ENCODE data around the gene PCLO. TPM values are rescaled to one million over a fixed set of nuclear protein-coding genes. Genes with fewer than 3 reads are reported as not detected.
"Not testable (repeated sequence)": the region's sequence is repeated elsewhere in the genome, so short reads cannot be mapped to it uniquely, and the experiment has no call there.

PCLO gene
- total RNA-seq, 2 experiments from 2014 or later, result not detected

GRCh38 chr7:82932516-82932915 is 230.2 kb downstream of the PCLO start:
- ChIA-PET POLR2A (no interaction called here), CTCF (no interaction called here)
- Mint-ChIP-seq H3K27ac (no peak overlapping the region), H3K36me3 (ENCODE audit: low read depth) (no peaks in the 10 kb centered on the region), H3K9me3 (peaks cover 2% of the 10 kb centered on the region), H3K27me3 (no peaks in the 10 kb centered on the region), H3K4me1 (ENCODE audit: low read depth) (no peaks in the 10 kb centered on the region), H3K4me3 (no peak overlapping the region)
- no peak for DNase-seq
- intact Hi-C loops (cut with micrococcal nuclease), result no loop called here
- no peak for ATAC-seq
- TF ChIP-seq CTCF (IDR thresholded peaks at IDR 0.05), result no peak

- ATAC-seq, result no peak
- Mint-ChIP-seq H3K4me3 (no peak overlapping the region), H3K36me3 (ENCODE audit: low read depth) (no peaks in the 10 kb centered on the region), H3K9me3 (peaks cover 1% of the 10 kb centered on the region), H3K4me1 (ENCODE audit: low read depth) (no peaks in the 10 kb centered on the region), H3K27ac (no peak overlapping the region), H3K27me3 (no peaks in the 10 kb centered on the region)
- intact Hi-C loops (cut with micrococcal nuclease), result no loop called here
- no peak for DNase-seq
- CTCF ChIA-PET, result no interaction called here
- no peak for TF ChIP-seq CTCF (IDR thresholded peaks at IDR 0.05)
- POLR2A ChIA-PET, result no interaction called here
Observed at GRCh38 chr7:82926477-82926876, 236.2 kb downstream of the PCLO start.

- Mint-ChIP-seq H3K27ac (no peak overlapping the region), H3K36me3 (ENCODE audit: low read depth) (no peaks in the 10 kb centered on the region), H3K9me3 (peaks cover 1% of the 10 kb centered on the region), H3K27me3 (no peaks in the 10 kb centered on the region), H3K4me1 (ENCODE audit: low read depth) (no peaks in the 10 kb centered on the region), H3K4me3 (no peak overlapping the region)
- TF ChIP-seq CTCF (IDR thresholded peaks at IDR 0.05), result no peak
- ChIA-PET POLR2A (no interaction called here), CTCF (no interaction called here)
- ATAC-seq, result no peak
- intact Hi-C loops (cut with micrococcal nuclease), result no loop called here
- no peak for DNase-seq
Observed at GRCh38 chr7:82925331-82925730, 237.4 kb downstream of the PCLO start.

GRCh38 chr7:82906502-82906901 is 256.2 kb downstream of the PCLO start:
- no peak overlapping the region for H3K4me3 Mint-ChIP-seq
- no peak for DNase-seq
- ATAC-seq, result no peak
- no peaks in the 10 kb centered on the region for H3K4me1 Mint-ChIP-seq (ENCODE audit: low read depth)
- intact Hi-C loops (cut with micrococcal nuclease), result no loop called here
- ChIA-PET POLR2A (no interaction called here), CTCF (no interaction called here)
- no peak overlapping the region for H3K27ac Mint-ChIP-seq
- H3K27me3 Mint-ChIP-seq, result no peaks in the 10 kb centered on the region
- H3K36me3 Mint-ChIP-seq (ENCODE audit: low read depth), result no peaks in the 10 kb centered on the region
- no peak for TF ChIP-seq CTCF (IDR thresholded peaks at IDR 0.05)
- no peaks in the 10 kb centered on the region for H3K9me3 Mint-ChIP-seq

GRCh38 chr7:82904871-82905270 is 257.8 kb downstream of the PCLO start:
- no peak overlapping the region for H3K27ac Mint-ChIP-seq
- intact Hi-C loops (cut with micrococcal nuclease), result no loop called here
- TF ChIP-seq CTCF (IDR thresholded peaks at IDR 0.05), result no peak
- H3K4me1 Mint-ChIP-seq (ENCODE audit: low read depth), result no peaks in the 10 kb centered on the region
- H3K4me3 Mint-ChIP-seq, result no peak overlapping the region
- DNase-seq, result no peak
- CTCF ChIA-PET, result no interaction called here
- no peak for ATAC-seq
- H3K9me3 Mint-ChIP-seq, result no peaks in the 10 kb centered on the region
- no peaks in the 10 kb centered on the region for H3K36me3 Mint-ChIP-seq (ENCODE audit: low read depth)
- no peaks in the 10 kb centered on the region for H3K27me3 Mint-ChIP-seq
- POLR2A ChIA-PET, result no interaction called here

- H3K27ac Mint-ChIP-seq; H3K4me3 Mint-ChIP-seq; H3K9me3 Mint-ChIP-seq; DNase-seq; H3K36me3 Mint-ChIP-seq (ENCODE audit: low read depth); POLR2A ChIA-PET; H3K4me1 Mint-ChIP-seq (ENCODE audit: low read depth); CTCF ChIA-PET; intact Hi-C loops (cut with micrococcal nuclease); ATAC-seq; H3K27me3 Mint-ChIP-seq: not testable (repeated sequence)
Observed at GRCh38 chr7:82901098-82901497, 261.6 kb downstream of the PCLO start.
